K562 (cell line): ENCODE data around the gene CAPN14.

Experiments used
- ATF3 ChIP-seq, 2 experiments: fragments of 450-650 bp in 1 of 2; sonication (generic) in 1 of 2; formaldehyde crosslinking in 1 of 2; IDR thresholded peaks in 1 of 2; conservative IDR thresholded peaks in 1 of 2; 2 replicates each; pipeline versions ENCODE4 v1.6.1 to v1.8.1; 2016 to 2023; ENCODE audit warnings: mild to moderate bottlenecking in 2 of 2, moderate library complexity in 2 of 2, inconsistent platforms in 1 of 2, missing genetic modification reagents in 1 of 2
- BRF2 ChIP-seq: IDR thresholded peaks from 3 replicates; pipeline ENCODE4 v1.6.1; 2011; ENCODE audit warnings: borderline replicate concordance, mild to moderate bottlenecking; ENCODE audit not compliant: insufficient read length, insufficient read depth
- CHCHD3 ChIP-seq: fragments of 250-450 bp; sonication (Bioruptor Pico); IDR thresholded peaks from 2 replicates; pipeline ENCODE4 v2.1.2; 2022; ENCODE audit warnings: mild to moderate bottlenecking
- CTCF ChIP-seq, 3 experiments: IDR thresholded peaks in 2 of 3; conservative IDR thresholded peaks in 1 of 3; 2 replicates each; pipeline ENCODE4 v1.5.1; 2011 to 2012; ENCODE audit warnings: low read length in 3 of 3, mild to moderate bottlenecking in 3 of 3, control low read depth in 2 of 3, improper control_type of control experiment in 1 of 3, inconsistent platforms in 1 of 3, low read depth in 1 of 3, mixed read lengths in 1 of 3, moderate library complexity in 1 of 3; ENCODE audit not compliant: insufficient read depth in 2 of 3
- HNRNPL ChIP-seq: fragments of 200-400 bp; formaldehyde crosslinking; IDR thresholded peaks from 2 replicates; pipeline ENCODE4 v1.6.1; 2017; ENCODE audit warnings: low read depth, mild to moderate bottlenecking, low read length
- LEF1 ChIP-seq: fragments of 450-650 bp; IDR thresholded peaks from 2 replicates; pipeline ENCODE4 v1.6.1; 2016; ENCODE audit warnings: mild to moderate bottlenecking
- MXD1 ChIP-seq: fragments of 250-450 bp; sonication (Bioruptor Pico); IDR thresholded peaks from 2 replicates; pipeline ENCODE4 v1.8.0; 2021; ENCODE audit warnings: borderline replicate concordance, mild to moderate bottlenecking, moderate library complexity; ENCODE audit not compliant: poor library complexity, severe bottlenecking
- PKNOX1 ChIP-seq: fragments of 450-650 bp; IDR thresholded peaks from 2 replicates; pipeline ENCODE4 v1.6.1; 2016
- RNF219 ChIP-seq: fragments of 250-450 bp; sonication (Bioruptor Pico); IDR thresholded peaks from 2 replicates; pipeline ENCODE4 v1.5.0; 2022; ENCODE audit warnings: mild to moderate bottlenecking
- SP2 ChIP-seq: IDR thresholded peaks from 2 replicates; pipeline ENCODE4 v1.6.1; 2011; ENCODE audit warnings: mild to moderate bottlenecking, low read depth, low read length, moderate library complexity; ENCODE audit not compliant: poor library complexity, severe bottlenecking; ENCODE audit errors: extremely low read depth
- THRA ChIP-seq: fragments of 450-650 bp; IDR thresholded peaks from 2 replicates; pipeline ENCODE4 v1.6.1; 2017; ENCODE audit warnings: mild to moderate bottlenecking, moderate library complexity
- YY1 ChIP-seq, 3 experiments: IDR thresholded peaks; 2 replicates each; pipeline ENCODE4 v1.6.1; 2011; ENCODE audit warnings: low read length in 2 of 3, mild to moderate bottlenecking in 2 of 3, moderate library complexity in 2 of 3, borderline replicate concordance in 1 of 3, control low read depth in 1 of 3, low read depth in 1 of 3; ENCODE audit not compliant: insufficient read depth in 3 of 3, insufficient replicate concordance in 2 of 3, control insufficient read depth in 1 of 3, insufficient read length in 1 of 3; ENCODE audit errors: extremely low read depth in 1 of 3
- ZBTB33 ChIP-seq: sonication (generic); formaldehyde crosslinking; IDR thresholded peaks from 2 replicates; pipeline ENCODE4 v1.8.1; 2023; ENCODE audit warnings: mild to moderate bottlenecking, missing genetic modification reagents
- ZFP30 ChIP-seq: fragments of 250-450 bp; sonication (Bioruptor Pico); IDR thresholded peaks from 2 replicates; pipeline ENCODE4 v1.8.0; 2022; ENCODE audit warnings: moderate library complexity, mild to moderate bottlenecking, inconsistent platforms, borderline replicate concordance

GRCh38 chr2:31193806-31194205 is 23.5 kb downstream of the CAPN14 start:
- TF ChIP-seq THRA (no peak), PKNOX1 (no peak), CTCF (IDR thresholded peaks at IDR 0.05 in 2 of 3, conservative IDR thresholded peaks at IDR 0.05 in 1 of 3; ENCODE audit: insufficient read depth in 2 of 3, low read depth in 1 of 3, low read length in 3 of 3) (no peak), YY1 (IDR thresholded peaks at IDR 0.05; ENCODE audit: borderline replicate concordance in 1 of 3, control insufficient read depth in 1 of 3, extremely low read depth in 1 of 3, insufficient read depth in 3 of 3, insufficient read length in 1 of 3, insufficient replicate concordance in 2 of 3, low read depth in 1 of 3, low read length in 2 of 3) (no peak), LEF1 (no peak), ATF3 (IDR thresholded peaks at IDR 0.05) (no peak), ATF3 (CRISPR knock-in tag; conservative IDR thresholded peaks at IDR 0.05) (no peak), ZFP30 (no peak), SP2 (no peak), RNF219 (CRISPR knock-in tag) (no peak), HNRNPL (no peak), ZBTB33 (CRISPR knock-in tag) (no peak), MXD1 (CRISPR knock-in tag) (no peak), BRF2 (no peak), CHCHD3 (no peak)
